H9 (cell line): ENCODE results near the gene ADGRE1. TPM values are rescaled to one million over a fixed set of nuclear protein-coding genes. Genes with fewer than 3 reads are reported as not detected.

Experiments
- DNase-seq: peaks from one replicate; pipeline ENCODE4 v3.0.0-alpha.2; 2017
- H2AFZ ChIP-seq: one replicate; pipeline ENCODE4 v1.6.1; 2013; ENCODE audit warnings: mild to moderate bottlenecking, low read length, control low read depth, moderate library complexity
- H2AK5ac ChIP-seq: 2 replicates; pipeline ENCODE4 v1.6.1; 2013; ENCODE audit warnings: low read length, control low read depth, mixed read lengths; ENCODE audit not compliant: insufficient read length
- H2BK120ac ChIP-seq: one replicate; pipeline ENCODE4 v1.6.1; 2013; ENCODE audit warnings: low read depth, mild to moderate bottlenecking, low read length, control low read depth, inconsistent platforms; ENCODE audit not compliant: poor library complexity, severe bottlenecking
- H2BK12ac ChIP-seq: 2 replicates; pipeline ENCODE4 v1.6.1; 2013; ENCODE audit warnings: low read length, control low read depth, mixed read lengths, low read depth; ENCODE audit not compliant: insufficient read length
- H2BK15ac ChIP-seq: 2 replicates; pipeline ENCODE4 v1.6.1; 2013; ENCODE audit warnings: low read depth, low read length, control low read depth
- H2BK20ac ChIP-seq: one replicate; pipeline ENCODE4 v1.6.1; 2013; ENCODE audit warnings: low read depth, mild to moderate bottlenecking, low read length, control low read depth, inconsistent platforms; ENCODE audit not compliant: poor library complexity, severe bottlenecking
- H2BK5ac ChIP-seq: 2 replicates; pipeline ENCODE4 v1.6.1; 2013; ENCODE audit warnings: low read length, control low read depth, mixed read lengths; ENCODE audit not compliant: insufficient read length
- H3K14ac ChIP-seq: 2 replicates; pipeline ENCODE4 v1.6.1; 2013; ENCODE audit warnings: low read length, control low read depth; ENCODE audit not compliant: insufficient read depth
- H3K18ac ChIP-seq: 2 replicates; pipeline ENCODE4 v1.6.1; 2013; ENCODE audit warnings: low read depth, mild to moderate bottlenecking, mixed read lengths, low read length, control low read depth; ENCODE audit not compliant: insufficient read length
- H3K23ac ChIP-seq: 2 replicates; pipeline ENCODE4 v1.6.1; 2013; ENCODE audit warnings: low read length, control low read depth, mixed read lengths, low read depth; ENCODE audit not compliant: insufficient read length
- H3K23me2 ChIP-seq: 2 replicates; pipeline ENCODE4 v1.6.1; 2013; ENCODE audit warnings: low read depth, mild to moderate bottlenecking, mixed read lengths, low read length, control low read depth; ENCODE audit not compliant: insufficient read length, poor library complexity, severe bottlenecking
- H3K27ac ChIP-seq: 2 replicates; pipeline ENCODE4 v1.5.1; 2013; ENCODE audit warnings: low read length, control low read depth, mixed read lengths, low read depth; ENCODE audit not compliant: insufficient read length
- H3K27me3 ChIP-seq: 2 replicates; pipeline ENCODE4 v1.6.1; 2013; ENCODE audit warnings: low read length, control low read depth, inconsistent platforms; ENCODE audit not compliant: insufficient read depth
- H3K4ac ChIP-seq: 2 replicates; pipeline ENCODE4 v1.6.1; 2013; ENCODE audit warnings: low read depth, mild to moderate bottlenecking, control low read depth, inconsistent platforms, low read length, moderate library complexity
- H3K4me1 ChIP-seq: 2 replicates; pipeline ENCODE4 v1.6.1; 2013; ENCODE audit warnings: low read length, control low read depth, inconsistent platforms; ENCODE audit not compliant: insufficient read depth
- H3K4me2 ChIP-seq: 2 replicates; pipeline ENCODE4 v1.6.1; 2013; ENCODE audit warnings: low read length, control low read depth, mixed read lengths; ENCODE audit not compliant: insufficient read length, insufficient read depth
- H3K56ac ChIP-seq: 2 replicates; pipeline ENCODE4 v1.6.1; 2013; ENCODE audit warnings: low read depth, mild to moderate bottlenecking, mixed read lengths, low read length, control low read depth; ENCODE audit not compliant: insufficient read length
- H3K79me1 ChIP-seq: 2 replicates; pipeline ENCODE4 v1.6.1; 2013; ENCODE audit warnings: low read depth, mild to moderate bottlenecking, moderate library complexity, low read length, control low read depth, inconsistent platforms; ENCODE audit not compliant: insufficient read depth, poor library complexity, severe bottlenecking
- H3K79me2 ChIP-seq: 2 replicates; pipeline ENCODE4 v1.6.1; 2013; ENCODE audit warnings: low read length, control low read depth, inconsistent platforms; ENCODE audit not compliant: insufficient read depth
- H3K9ac ChIP-seq: 2 replicates; pipeline ENCODE4 v1.6.1; 2013; ENCODE audit warnings: low read length, control low read depth, mixed read lengths; ENCODE audit not compliant: insufficient read length; ENCODE audit errors: extremely low read depth
- H3K9me3 ChIP-seq: one replicate; pipeline ENCODE4 v1.6.1; 2013; ENCODE audit warnings: low read depth, low read length, inconsistent platforms; ENCODE audit not compliant: control insufficient read depth
- H3T11ph ChIP-seq: one replicate; pipeline ENCODE4 v1.6.1; 2013; ENCODE audit warnings: mild to moderate bottlenecking, low read length, control low read depth, inconsistent platforms
- H4K20me1 ChIP-seq: one replicate; pipeline ENCODE4 v1.6.1; 2013; ENCODE audit not compliant: control insufficient read depth, insufficient read length, insufficient read depth
- H4K5ac ChIP-seq: 2 replicates; pipeline ENCODE4 v1.6.1; 2013; ENCODE audit warnings: low read depth, mild to moderate bottlenecking, mixed read lengths, low read length, control low read depth; ENCODE audit not compliant: insufficient read length
- H4K8ac ChIP-seq: replicated peaks from 2 replicates; pipeline ENCODE4 v1.6.1; 2013; ENCODE audit warnings: low read length, control low read depth, mixed read lengths, low read depth; ENCODE audit not compliant: insufficient read length
- H4K91ac ChIP-seq: 2 replicates; pipeline ENCODE4 v1.6.1; 2013; ENCODE audit warnings: low read depth, mild to moderate bottlenecking, moderate library complexity, mixed read lengths, low read length, control low read depth; ENCODE audit not compliant: insufficient read length
- H3K27ac Mint-ChIP-seq, 3 experiments: 2 replicates in 2 of 3; 3 replicates in 1 of 3; pipeline ENCODE4 v1.8.0; 2020 to 2021; ENCODE audit warnings: mixed read lengths in 3 of 3, mild to moderate bottlenecking in 1 of 3, moderate library complexity in 1 of 3
- H3K27me3 Mint-ChIP-seq: 2 replicates; pipeline ENCODE4 v1.8.0; 2021; ENCODE audit warnings: low read depth, mild to moderate bottlenecking, moderate library complexity, mixed read lengths
- H3K36me3 Mint-ChIP-seq, 3 experiments: 2 replicates in 2 of 3; 3 replicates in 1 of 3; pipeline ENCODE4 v1.8.0; 2020 to 2021; ENCODE audit warnings: low read depth in 3 of 3, mixed read lengths in 3 of 3; ENCODE audit not compliant: insufficient read depth in 1 of 3
- H3K4me1 Mint-ChIP-seq, 2 experiments: 2 replicates each; pipeline ENCODE4 v1.8.0; 2020; ENCODE audit warnings: mixed read lengths in 2 of 2
- H3K4me3 Mint-ChIP-seq, 2 experiments: 2 replicates in 1 of 2; 3 replicates in 1 of 2; pipeline ENCODE4 v1.8.0; 2020 to 2021; ENCODE audit warnings: mild to moderate bottlenecking in 2 of 2, mixed read lengths in 2 of 2, moderate library complexity in 1 of 2
- H3K9me3 Mint-ChIP-seq, 2 experiments: 2 replicates in 1 of 2; 3 replicates in 1 of 2; pipeline ENCODE4 v1.8.0; 2020; ENCODE audit warnings: mild to moderate bottlenecking in 2 of 2, mixed read lengths in 2 of 2, moderate library complexity in 1 of 2
- WGBS: extraction: QIAGEN DNeasy Blood & Tissue Kit; methylation state at CpG from one replicate; pipeline ENCODE4 v1.1.7; 2013; ENCODE audit warnings: missing lambda C conversion rate, low lambda C conversion rate, mixed read lengths; ENCODE audit not compliant: insufficient read length; ENCODE audit errors: extremely low coverage; 5-methylcytosine and 5-hydroxymethylcytosine counted together
- total RNA-seq: library from RNA; stranded (reverse); gene quantifications from 2 replicates; pipeline ENCODE4 v1.2.1, GENCODE V29; 2021
- TF ChIP-seq, protein P1 (sequence below): fragments of 200-600 bp; sonication (generic); conservative IDR thresholded peaks from 3 replicates; pipeline ENCODE4 v1.8.0; 2021; ENCODE audit warnings: antibody characterized with exemption, mild to moderate bottlenecking

The ADGRE1 gene
- total RNA-seq, 1 experiment from 2014 or later = not detected

- no peak overlapping the region for H3K18ac ChIP-seq
- H2AK5ac ChIP-seq = no peak overlapping the region
- no peak for DNase-seq
- Mint-ChIP-seq H3K4me3 (no peak overlapping the region), H3K36me3 (peaks cover 15 to 32% (median 18%) of the 10 kb centered on the region in 3 experiments), H3K27ac (no peak overlapping the region), H3K27me3 (peaks cover 2% of the 10 kb centered on the region), H3K9me3 (peaks cover 88 to 95% of the 10 kb centered on the region in 2 experiments), H3K4me1 (no peaks in the 10 kb centered on the region)
- H3K23me2 ChIP-seq = no peaks in the 10 kb centered on the region
- no peak overlapping the region for H3K23ac ChIP-seq
- H2BK5ac ChIP-seq = no peak overlapping the region
- no peak overlapping the region for H3K4ac ChIP-seq
- no peak overlapping the region for H4K91ac ChIP-seq
- no peak overlapping the region for H2BK12ac ChIP-seq
- no peak overlapping the region for H2BK15ac ChIP-seq
- H3K9me3 ChIP-seq = peaks cover 65% of the 10 kb centered on the region
- H4K5ac ChIP-seq = no peak overlapping the region
- TF ChIP-seq, protein P1, sequence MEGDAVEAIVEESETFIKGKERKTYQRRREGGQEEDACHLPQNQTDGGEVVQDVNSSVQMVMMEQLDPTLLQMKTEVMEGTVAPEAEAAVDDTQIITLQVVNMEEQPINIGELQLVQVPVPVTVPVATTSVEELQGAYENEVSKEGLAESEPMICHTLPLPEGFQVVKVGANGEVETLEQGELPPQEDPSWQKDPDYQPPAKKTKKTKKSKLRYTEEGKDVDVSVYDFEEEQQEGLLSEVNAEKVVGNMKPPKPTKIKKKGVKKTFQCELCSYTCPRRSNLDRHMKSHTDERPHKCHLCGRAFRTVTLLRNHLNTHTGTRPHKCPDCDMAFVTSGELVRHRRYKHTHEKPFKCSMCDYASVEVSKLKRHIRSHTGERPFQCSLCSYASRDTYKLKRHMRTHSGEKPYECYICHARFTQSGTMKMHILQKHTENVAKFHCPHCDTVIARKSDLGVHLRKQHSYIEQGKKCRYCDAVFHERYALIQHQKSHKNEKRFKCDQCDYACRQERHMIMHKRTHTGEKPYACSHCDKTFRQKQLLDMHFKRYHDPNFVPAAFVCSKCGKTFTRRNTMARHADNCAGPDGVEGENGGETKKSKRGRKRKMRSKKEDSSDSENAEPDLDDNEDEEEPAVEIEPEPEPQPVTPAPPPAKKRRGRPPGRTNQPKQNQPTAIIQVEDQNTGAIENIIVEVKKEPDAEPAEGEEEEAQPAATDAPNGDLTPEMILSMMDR = no peak
- no peak overlapping the region for H2AFZ ChIP-seq
- H2BK120ac ChIP-seq = no peak overlapping the region
- H2BK20ac ChIP-seq = no peak overlapping the region
- no peak overlapping the region for H3K14ac ChIP-seq
- WGBS = no CpG with 5 or more reads among the region's 7 CpGs
- H3K27me3 ChIP-seq = no peaks in the 10 kb centered on the region
- H3K4me2 ChIP-seq = no peak overlapping the region
- no peak overlapping the region for H3K56ac ChIP-seq
- H3K9ac ChIP-seq = no peak overlapping the region
- H3K79me2 ChIP-seq = no peaks in the 10 kb centered on the region
- no peak overlapping the region for H4K8ac ChIP-seq
- peaks cover 3% of the 10 kb centered on the region for H4K20me1 ChIP-seq
- H3K4me1 ChIP-seq = no peaks in the 10 kb centered on the region
- H3T11ph ChIP-seq = no peak overlapping the region
- H3K79me1 ChIP-seq = no peaks in the 10 kb centered on the region
- H3K27ac ChIP-seq = no peak overlapping the region
Observed at GRCh38 chr19:6925386-6925785, 38.0 kb downstream of the ADGRE1 start.
